Measurements from ENCODE around the gene TIGIT. TPM values are rescaled to one million over a fixed set of nuclear protein-coding genes. Genes with fewer than 3 reads are reported as not detected.

TIGIT gene
- total and polyA plus RNA-seq, 10 of the 15 experiments (the other 5 are each of a cell fraction or from before 2014, with no cell fraction given), result 0.08 to 4.7 (median 0.94) TPM

GRCh38 chr3:114351123-114351821 lies 57.4 kb downstream of the TIGIT start:
- Histone ChIP-seq H3K36me3 (ENCODE audit: control insufficient read depth in 2 of 2, insufficient read depth in 2 of 2, low read length in 1 of 2) (peaks cover 0 to 5% of the 10 kb centered on the region in 2 experiments; a peak in 3 of 4 replicates), H3K27me3 (replicated peaks in 1 of 2; ENCODE audit: control insufficient read depth in 2 of 2, insufficient read depth in 2 of 2, low read length in 1 of 2) (no peaks in the 10 kb centered on the region), H4K20me1 (ENCODE audit: control insufficient read depth, insufficient read depth) (no peaks in the 10 kb centered on the region), H3K79me2 (ENCODE audit: control insufficient read depth, insufficient read depth, low read length) (no peaks in the 10 kb centered on the region), H3K4me3 (no peak overlapping the region), H3K4me1 (ENCODE audit: control insufficient read depth, insufficient read depth, low read length) (no peaks in the 10 kb centered on the region), H3K9ac (ENCODE audit: control insufficient read depth, insufficient read depth, low read length) (no peak overlapping the region), H3K27ac (ENCODE audit: control insufficient read depth, insufficient read depth) (no peak overlapping the region), H3K4me2 (ENCODE audit: control insufficient read depth, insufficient read depth) (no peak overlapping the region), H3K9me3 (replicated peaks; ENCODE audit: control insufficient read depth, insufficient read depth, low read length) (no peaks in the 10 kb centered on the region), H2AFZ (ENCODE audit: control insufficient read depth, low read depth, low read length) (no peak overlapping the region)
- intact Hi-C loops (cut with micrococcal nuclease; ENCODE audit: unreplicated experiment) (no loop called here), in situ Hi-C loops (cut with MboI) (no loop called here)
- no peak for DNase-seq (ENCODE audit: low read depth, low spot score)
- RAD21 ChIA-PET (ENCODE audit: unreplicated experiment), result no interaction called here
- SMC1A ChIA-PET (ENCODE audit: uncharacterized antibody, unreplicated experiment), result no interaction called here
- CTCF ChIA-PET, result interaction anchor here (1.5 kb wide), 1 partner anchor 11 kb away, joined by 3 read pairs; no protein-coding TSS in a partner anchor
- 96% methylated on average over 63 of the region's 64 CpGs for WGBS (ENCODE audit: insufficient coverage, insufficient replicate concordance, low lambda C conversion rate, missing lambda C conversion rate)
- POLR2A ChIA-PET, result no interaction called here
- ATAC-seq, result no peak
- no peak for FAIRE-seq
- no TSS peak for BruUV-seq (replicated peaks)
- TF ChIP-seq SUZ12 (IDR thresholded peaks at IDR 0.05; ENCODE audit: unreplicated experiment), result no peak
- no peak for TF ChIP-seq BACH1 (IDR thresholded peaks at IDR 0.05; ENCODE audit: borderline replicate concordance)

GRCh38 chr3:114351822-114352145 lies 58.0 kb downstream of the TIGIT start:
- FAIRE-seq, result no peak
- SMC1A ChIA-PET (ENCODE audit: uncharacterized antibody, unreplicated experiment), result interaction anchor here (2.7 kb wide), 1 partner anchor 61 kb away, joined by 5 read pairs; no protein-coding TSS in a partner anchor

More at GRCh38 chr3:114351822-114352145, 58.0 kb downstream of the TIGIT start:
- Histone ChIP-seq H3K79me2 (ENCODE audit: control insufficient read depth, insufficient read depth, low read length) (no peaks in the 10 kb centered on the region), H3K27ac (ENCODE audit: control insufficient read depth, insufficient read depth) (no peak overlapping the region), H2AFZ (ENCODE audit: control insufficient read depth, low read depth, low read length) (no peak overlapping the region), H3K4me1 (ENCODE audit: control insufficient read depth, insufficient read depth, low read length) (no peaks in the 10 kb centered on the region), H3K27me3 (replicated peaks in 1 of 2; ENCODE audit: control insufficient read depth in 2 of 2, insufficient read depth in 2 of 2, low read length in 1 of 2) (no peaks in the 10 kb centered on the region), H3K9ac (ENCODE audit: control insufficient read depth, insufficient read depth, low read length) (no peak overlapping the region), H3K36me3 (ENCODE audit: control insufficient read depth in 2 of 2, insufficient read depth in 2 of 2, low read length in 1 of 2) (peaks cover 0 to 5% of the 10 kb centered on the region in 2 experiments; a peak in 3 of 4 replicates), H4K20me1 (ENCODE audit: control insufficient read depth, insufficient read depth) (no peaks in the 10 kb centered on the region), H3K9me3 (replicated peaks; ENCODE audit: control insufficient read depth, insufficient read depth, low read length) (no peaks in the 10 kb centered on the region), H3K4me2 (ENCODE audit: control insufficient read depth, insufficient read depth) (no peak overlapping the region), H3K4me3 (no peak overlapping the region)
- no peak for DNase-seq (ENCODE audit: low read depth, low spot score)
- intact Hi-C loops (cut with micrococcal nuclease; ENCODE audit: unreplicated experiment) (no loop called here), in situ Hi-C loops (cut with MboI) (no loop called here)
- BruUV-seq (replicated peaks), result no TSS peak
- CTCF ChIA-PET, result interaction anchor here (1.0 to 1.5 kb wide), 2 partner anchors 11 to 45 kb away, joined by 3 to 4 read pairs; no protein-coding TSS in a partner anchor
- no peak for ATAC-seq
- POLR2A ChIA-PET, result no interaction called here
- 92% methylated on average over 9 of the region's 9 CpGs for WGBS (ENCODE audit: insufficient coverage, insufficient replicate concordance, low lambda C conversion rate, missing lambda C conversion rate)
- TF ChIP-seq POU2F2 (IDR thresholded peaks at IDR 0.05; ENCODE audit: borderline replicate concordance, low read depth, low read length), result no peak
- RAD21 ChIA-PET (ENCODE audit: unreplicated experiment), result no interaction called here

Measured in GM12878 (cell line).